Measurements from ENCODE around the gene MYL12A.
"Not testable (repeated sequence)": the region's sequence is repeated elsewhere in the genome, so short reads cannot be mapped to it uniquely, and the experiment has no call there.

MYL12A gene

DNA sequence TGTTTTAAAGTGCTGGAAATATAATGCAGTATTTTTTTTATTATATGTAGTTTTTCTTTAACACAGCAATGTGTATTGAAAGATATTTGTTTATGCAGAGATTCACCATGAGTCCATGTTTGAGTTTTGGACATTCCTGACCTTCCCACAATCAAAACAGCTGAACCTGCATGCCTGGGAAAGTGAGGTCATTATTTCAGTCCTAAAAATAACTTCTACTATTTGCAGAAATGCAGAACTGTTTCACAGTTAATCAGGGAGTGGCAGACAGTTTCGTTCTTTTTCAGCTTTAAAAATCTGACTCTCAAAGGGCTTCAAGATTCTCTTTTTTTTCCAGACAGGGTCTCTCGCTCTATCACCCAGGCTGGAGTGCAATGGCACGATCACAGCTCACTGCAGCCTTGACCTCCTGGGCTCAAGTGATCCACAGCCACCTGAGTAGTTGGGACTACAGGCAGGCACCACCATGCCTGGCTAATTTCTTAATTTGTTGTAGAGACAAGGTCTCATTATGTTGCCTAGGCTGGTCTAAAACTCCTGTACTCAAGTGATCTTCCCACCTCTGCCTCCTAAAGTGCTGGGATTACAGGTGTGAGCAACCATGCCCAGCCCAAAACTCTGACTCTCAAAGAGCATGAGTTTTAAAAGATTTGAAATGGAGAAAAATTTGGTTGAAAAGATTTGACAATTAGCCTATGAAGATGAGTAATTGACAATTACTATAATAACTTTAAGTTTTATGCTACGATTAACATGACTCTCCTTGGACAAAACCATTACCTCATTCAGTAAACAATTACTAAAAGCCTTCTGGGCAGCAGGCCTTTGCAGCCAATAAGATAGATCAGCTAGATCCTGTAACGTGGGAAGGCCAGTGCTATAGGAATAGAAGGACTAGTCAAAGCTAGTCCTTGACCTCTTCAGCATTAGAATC is 9.4 kb downstream of the MYL12A start:
- no peak for FAIRE-seq

GRCh38 chr18:3257627-3258120 is 10.1 kb downstream of the MYL12A start:
- FAIRE-seq = no peak

GRCh38 chr18:3260995-3261372 is 13.4 kb downstream of the MYL12A start:
- FAIRE-seq = no peak

GRCh38 chr18:3261373-3262233 is 14.0 kb downstream of the MYL12A start, which contains the start of gene MYL12B:
Gene MYL12B (plus strand): TSS chr18:3262133. CDS start chr18:3272899, 10,766 bp downstream.
- FAIRE-seq = no peak

DNA sequence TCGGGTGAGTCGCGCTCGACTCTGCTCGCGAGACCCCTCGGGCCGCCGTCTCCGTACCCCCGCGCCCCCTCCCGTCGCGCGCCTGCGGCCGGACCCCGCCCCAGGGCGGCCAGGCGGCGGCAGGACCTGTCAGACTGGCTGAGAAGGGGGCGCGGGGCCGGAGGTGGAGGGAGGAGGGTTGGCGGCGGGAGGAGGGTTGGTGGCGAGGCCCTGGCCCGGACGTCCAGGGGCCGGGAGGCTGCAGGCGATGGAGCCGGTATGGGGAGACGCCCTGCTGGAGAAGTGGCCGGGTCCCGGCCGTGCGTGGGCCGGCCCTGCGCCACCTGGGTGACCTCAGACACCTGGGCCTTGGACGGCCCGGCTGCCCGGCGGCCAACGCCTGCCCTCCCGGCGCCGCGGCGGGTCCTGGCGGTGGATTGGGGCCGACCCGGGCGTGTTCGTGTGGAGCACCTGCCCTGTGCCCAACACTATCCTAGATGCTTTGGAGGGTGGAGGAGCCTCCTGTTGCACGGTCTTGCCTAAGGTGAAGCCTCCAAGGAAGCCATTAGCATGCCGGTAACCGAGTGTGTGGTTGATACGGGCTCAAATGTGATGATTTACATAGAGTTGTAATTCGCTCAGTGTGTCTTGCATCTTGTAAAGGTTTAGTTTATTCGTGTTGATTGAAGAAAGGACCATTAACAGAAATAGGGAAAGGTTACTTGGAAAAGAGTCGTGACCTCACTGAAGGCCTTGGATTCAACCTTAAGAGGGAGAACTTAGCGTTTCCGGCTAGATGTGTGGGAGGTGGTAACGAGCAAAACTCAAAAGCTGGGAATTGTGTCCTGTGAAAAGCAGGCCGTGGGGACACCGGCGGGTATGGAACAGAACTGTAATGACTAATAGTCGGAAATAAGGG is 14.9 kb downstream of the MYL12A start:
- FAIRE-seq = no peak

- no peak for FAIRE-seq
Observed at GRCh38 chr18:3263132-3263700, 15.6 kb downstream of the MYL12A start.

GRCh38 chr18:3264362-3264761 is 16.8 kb downstream of the MYL12A start:
- FAIRE-seq = no peak

DNA sequence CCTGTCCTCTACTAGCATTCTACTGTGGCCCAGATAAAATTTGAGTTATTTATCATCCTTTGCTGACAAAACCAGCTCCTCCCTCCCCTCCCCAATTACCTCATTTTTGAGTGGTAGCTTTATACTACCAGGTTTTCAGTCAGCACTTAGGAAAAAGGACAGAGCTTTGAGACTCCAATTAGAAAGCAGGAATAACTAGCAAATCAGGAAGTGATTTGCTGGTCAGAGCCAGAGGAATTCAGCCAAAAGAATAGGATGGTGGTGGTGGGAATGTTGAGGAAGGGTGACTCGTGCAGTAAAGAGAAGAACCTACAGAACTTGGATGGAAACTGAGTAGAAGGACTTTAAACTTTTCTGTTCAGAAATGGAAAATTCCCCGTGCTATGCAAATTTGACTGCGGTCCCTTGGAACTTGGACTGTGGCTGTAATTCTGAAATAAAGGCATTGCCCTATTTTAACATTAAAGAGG is 18.0 kb downstream of the MYL12A start:
- no peak for FAIRE-seq

DNA sequence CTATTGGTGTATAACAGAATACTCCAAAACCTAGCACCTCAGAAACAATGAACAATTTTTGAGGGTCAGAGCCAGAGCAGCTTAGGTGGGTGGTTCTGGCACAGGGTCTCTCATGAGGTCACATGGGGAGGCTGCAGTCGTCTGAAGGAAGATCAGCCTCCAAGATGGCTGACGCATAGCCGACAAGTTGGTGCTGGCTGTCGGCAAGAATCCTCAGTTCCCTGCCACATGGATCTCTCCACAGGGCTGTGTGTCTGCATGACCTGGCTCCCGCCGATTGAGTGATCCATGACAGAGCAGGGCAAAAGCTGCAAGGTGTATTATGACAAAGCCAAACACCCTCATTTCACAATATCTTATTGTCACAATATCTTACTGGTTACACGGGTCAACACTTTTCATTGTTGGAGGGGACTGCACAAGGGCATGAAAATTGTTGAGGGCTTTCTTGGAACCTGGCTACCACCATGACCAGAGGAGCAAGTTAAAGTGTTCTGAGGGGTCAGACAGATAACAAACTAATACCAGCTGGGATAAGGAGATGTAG is 18.5 kb downstream of the MYL12A start:
- FAIRE-seq = no peak

DNA sequence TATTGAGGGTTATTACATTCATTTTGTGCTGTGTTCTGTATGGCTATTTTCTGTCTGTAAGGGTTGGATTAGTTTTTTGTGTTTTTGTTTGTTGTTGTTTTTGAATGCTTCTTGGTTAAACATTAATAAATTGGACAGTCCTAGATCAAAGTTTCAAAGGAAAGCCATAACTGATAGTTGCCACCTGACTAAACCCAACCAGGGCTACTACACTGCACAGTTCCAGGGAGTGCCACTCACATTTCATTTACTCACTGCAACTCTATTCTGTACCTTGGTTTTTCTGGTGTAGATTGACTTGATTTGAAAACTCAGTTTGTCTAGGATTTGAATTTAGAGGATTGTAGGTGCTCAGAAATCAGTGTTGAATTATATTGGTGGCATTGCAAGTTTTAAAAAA is 20.7 kb downstream of the MYL12A start:
- FAIRE-seq = no peak

- no peak for FAIRE-seq
Observed at GRCh38 chr18:3269241-3269913, 21.8 kb downstream of the MYL12A start.

GRCh38 chr18:3269914-3270299 is 22.3 kb downstream of the MYL12A start:
- FAIRE-seq = no peak

- no peak for FAIRE-seq
Observed at GRCh38 chr18:3273042-3273441, 25.4 kb downstream of the MYL12A start.

GRCh38 chr18:3277643-3278213 is 30.1 kb downstream of the MYL12A start:
- not testable (repeated sequence) for FAIRE-seq

DNA sequence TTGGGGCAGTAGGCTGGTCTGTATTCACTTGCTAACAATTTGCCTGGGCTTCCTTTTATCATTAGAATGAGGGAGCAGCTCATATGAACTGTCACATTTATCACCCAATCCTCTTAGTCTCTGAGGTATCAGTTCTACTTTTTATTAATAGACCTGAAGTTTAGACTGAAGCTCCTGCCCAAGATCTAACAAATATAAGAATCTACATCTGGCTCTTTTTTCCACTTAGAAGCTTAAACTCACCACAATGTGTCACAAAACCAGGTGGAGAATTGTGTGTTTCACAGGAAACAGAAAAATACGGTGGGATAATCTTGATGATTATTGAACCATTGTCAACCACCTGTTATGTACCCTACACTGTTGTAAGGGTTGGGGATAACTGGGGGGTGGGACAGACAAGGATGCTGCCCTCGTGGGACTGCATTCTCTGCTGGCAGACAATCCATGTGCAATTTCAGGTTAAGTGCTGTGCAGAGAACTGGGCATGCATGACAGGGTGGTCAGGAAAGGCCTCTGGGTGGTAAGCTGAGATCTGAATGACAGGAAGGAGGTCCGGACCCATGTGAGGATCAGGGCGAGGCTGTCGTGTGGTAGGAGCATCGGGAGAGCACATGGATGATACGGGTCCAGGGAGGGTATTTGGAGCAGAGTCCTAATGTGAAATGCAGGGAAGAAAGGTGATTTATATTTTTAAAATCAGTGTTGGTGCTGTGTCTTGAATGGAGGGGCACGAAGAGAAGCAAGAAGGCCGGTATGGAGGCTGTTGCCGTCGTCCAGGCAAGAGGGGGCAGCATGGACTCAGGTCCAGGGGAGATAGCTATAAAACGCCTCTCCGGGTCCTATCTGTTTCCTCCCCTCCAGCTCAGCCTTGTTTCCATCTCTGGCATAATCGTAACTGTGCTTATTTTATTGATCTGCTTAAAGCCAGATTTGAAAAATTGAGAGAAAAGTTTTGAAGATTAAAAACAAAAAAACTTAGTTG is 31.9 kb downstream of the MYL12A start:
- no peak for FAIRE-seq

GRCh38 chr18:3281456-3282400 is 34.1 kb downstream of the MYL12A start:
- FAIRE-seq = peak; percentile 95

- no peak for FAIRE-seq
Observed at GRCh38 chr18:3283253-3283863, 35.8 kb downstream of the MYL12A start.

GRCh38 chr18:3283908-3284307 is 36.3 kb downstream of the MYL12A start:
- no peak for FAIRE-seq
